Stimulated activated CD4-positive, alpha-beta T cell treated with anti-CD3 and anti-CD28 coated beads, Interleukin-1b, Interleukin-23, amount 100 ng/mL, for 24 hours (primary cell): ENCODE measurements around the gene ANKRD6.

Source experiments
- DNase-seq, 4 experiments: peaks; one replicate each; pipeline ENCODE4 v3.0.0-alpha.2; 2020; ENCODE audit warnings: low read depth in 4 of 4, low spot score in 1 of 4

The ANKRD6 gene

DNA sequence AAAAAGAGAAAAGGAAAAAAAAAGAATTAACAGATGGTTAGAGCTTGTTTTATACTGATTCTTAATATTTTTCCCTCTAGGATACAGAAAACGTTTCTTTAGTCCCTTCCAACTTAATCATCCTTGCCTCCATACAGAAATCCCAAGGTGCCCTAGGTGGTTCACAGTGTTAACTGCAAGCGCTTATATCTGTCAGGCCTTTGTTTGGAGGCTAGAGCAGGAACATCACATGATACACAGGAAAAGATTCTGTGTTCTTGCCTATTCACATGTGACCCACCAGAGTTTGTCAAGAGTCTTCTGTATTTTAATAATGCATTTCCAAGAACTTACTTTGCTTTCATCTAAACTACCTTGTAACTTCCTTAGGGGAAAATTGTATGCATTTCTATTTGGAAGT lies 31.3 kb downstream of the ANKRD6 start:
- DNase-seq, result no peak

DNA sequence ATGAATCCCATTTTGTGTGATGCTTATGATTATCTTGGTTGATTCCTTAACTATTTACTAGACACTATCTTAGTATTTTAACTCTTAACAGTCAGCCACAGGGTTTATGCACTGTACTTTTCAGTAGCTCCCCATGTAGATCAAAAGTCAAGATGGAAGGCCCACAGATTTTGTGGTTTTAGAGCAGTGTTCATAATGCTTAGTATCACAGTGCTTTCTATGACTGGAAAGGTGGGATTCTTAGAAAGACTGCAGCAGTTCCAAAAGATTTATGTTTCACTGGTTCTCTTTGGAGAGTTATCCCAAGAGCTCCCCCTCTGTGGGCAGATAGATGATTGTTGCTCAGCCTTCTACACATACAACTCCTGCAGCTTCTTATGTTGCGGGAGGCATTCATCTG lies 34.5 kb downstream of the ANKRD6 start:
- no peak for DNase-seq

DNA sequence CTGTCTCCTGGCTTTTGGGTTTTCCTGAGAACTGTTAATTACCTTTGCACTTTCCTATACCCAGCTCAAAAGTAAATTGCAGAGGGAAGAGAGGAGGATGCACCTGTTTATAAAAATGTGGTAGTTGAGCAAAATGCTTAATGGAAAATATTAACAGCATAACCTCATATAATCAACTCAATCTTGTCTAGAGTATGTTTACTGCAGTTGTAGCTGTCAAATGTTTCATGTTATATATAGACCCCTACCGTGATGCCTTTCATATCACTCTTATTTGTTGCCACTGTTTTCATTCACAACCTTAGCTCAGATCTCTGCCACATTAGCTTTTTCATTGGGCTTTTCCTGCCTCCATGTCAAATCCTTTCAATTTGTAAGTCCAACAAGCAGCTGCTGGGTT lies 36.0 kb downstream of the ANKRD6 start:
- no peak for DNase-seq

DNA sequence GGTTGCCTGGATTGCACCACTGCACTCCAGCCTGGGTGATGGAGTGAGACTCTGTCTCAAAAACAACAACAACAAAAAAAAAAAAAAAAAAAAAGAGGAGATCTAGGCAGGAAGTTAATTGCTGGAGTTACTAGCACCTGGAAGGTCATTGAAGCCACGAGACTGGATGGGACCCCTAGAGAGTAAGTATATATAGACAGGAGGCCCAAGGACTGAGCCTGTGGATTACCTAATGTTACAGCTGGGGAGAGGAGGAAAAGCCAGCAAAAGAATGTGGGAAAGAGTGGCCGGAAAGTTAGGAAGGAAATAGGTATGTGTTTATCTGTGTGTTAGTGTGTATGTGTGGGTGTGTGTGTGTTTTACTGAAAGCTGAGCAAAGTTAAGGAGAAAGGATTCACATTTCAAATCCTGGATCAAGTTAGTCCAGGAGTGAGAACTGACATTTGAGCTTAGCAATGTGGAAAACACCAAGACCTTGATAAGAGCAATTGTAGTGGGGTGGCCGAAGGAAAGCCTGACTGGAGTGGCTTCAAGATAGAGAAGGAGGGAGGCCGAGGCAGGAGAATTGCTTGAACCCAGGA lies 38.4 kb downstream of the ANKRD6 start:
- DNase-seq, result no peak

DNA sequence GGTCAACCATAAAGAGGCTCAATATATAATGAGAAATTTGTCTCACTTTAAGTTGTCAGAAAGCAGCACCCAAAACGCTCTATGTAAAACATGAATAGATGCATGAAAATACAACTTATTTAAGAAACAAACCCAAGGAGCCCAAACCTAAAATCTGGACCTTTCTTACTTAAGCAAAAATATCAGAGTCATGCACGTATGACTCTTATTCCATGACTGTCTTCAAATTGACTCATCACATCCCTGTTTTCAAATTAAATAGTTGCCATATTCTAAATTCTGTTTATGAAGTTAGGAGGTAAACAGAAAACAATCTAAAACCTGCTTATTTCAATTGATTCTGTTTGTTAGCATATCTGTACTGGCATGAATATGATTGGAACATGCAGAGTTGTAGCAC lies 42.1 kb downstream of the ANKRD6 start:
- DNase-seq, result no peak

DNA sequence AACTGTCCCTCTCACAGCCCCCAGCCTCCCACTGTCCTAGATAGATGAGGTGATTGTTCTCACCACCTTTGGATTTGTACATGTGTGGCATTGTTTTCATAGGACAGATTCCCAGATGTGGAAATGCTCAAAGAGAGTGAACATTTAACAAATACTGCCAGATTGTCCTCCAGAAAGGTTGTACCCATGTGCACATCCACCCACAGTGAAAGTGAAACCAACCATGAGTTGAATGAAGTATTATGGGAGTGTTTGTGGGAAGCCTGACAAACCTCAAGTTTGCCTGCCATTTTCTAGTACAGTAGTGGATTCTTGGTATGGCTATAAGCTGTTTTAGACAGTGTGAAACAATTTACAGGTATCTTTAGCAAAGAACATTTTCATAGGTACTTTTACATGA lies 42.7 kb downstream of the ANKRD6 start:
- no peak for DNase-seq

DNA sequence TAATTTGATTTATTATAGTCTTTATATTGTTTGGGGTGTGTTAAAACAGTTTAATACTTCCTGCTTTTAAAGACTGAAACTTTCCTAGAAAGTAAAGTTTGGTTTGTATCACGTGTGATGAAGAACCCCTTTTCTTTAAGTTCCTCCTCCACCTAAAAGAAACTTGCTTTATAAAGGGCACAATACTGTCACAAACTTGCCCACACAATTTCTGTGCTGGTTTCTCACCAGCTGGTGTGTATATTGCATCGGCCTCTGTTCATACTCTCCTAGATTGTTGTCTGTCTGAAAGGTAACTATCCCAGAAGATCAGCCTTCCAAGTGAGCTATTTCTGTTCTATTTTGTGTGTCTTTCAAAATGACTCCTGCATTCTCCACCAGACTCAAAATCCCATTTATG lies 46.9 kb downstream of the ANKRD6 start:
- DNase-seq, result no peak

DNA sequence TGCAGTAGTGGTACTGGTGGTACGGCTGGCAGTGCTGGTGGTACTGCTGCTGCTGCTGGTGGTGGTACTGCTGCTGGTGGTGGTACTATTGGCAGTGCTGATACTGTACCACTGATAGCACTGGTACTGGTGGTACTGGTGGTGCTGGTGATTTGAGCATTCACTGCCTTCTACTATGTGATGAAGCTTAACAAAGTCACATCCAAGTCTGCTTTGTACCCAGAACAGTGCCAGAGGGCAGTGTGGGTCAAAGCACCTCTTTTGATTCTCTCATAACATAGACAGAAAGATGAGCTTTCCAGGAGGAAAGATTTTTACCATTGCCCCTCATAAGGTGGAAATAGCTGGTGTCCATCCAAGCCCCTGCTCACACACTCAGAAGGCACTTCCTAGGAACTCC lies 48.7 kb downstream of the ANKRD6 start:
- DNase-seq, result no peak

DNA sequence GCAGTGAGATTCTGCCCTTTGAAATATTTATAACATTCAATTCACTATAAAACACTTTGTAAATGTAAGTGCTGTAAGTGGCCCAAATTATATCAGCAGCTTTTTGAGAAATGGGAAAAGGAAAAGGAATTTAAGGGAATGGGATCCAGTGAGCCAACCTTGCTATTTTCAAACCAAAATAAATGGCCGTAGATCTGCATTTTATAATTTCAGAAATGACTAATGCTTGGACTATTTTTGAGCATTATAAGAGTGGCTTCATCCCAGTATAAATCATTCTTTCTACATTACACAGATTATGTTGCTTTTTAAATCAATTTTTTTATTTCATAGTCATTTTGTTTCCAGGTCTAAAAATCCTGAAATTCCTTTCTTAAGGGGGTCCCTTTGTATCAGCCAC lies 49.2 kb downstream of the ANKRD6 start:
- no peak for DNase-seq

DNA sequence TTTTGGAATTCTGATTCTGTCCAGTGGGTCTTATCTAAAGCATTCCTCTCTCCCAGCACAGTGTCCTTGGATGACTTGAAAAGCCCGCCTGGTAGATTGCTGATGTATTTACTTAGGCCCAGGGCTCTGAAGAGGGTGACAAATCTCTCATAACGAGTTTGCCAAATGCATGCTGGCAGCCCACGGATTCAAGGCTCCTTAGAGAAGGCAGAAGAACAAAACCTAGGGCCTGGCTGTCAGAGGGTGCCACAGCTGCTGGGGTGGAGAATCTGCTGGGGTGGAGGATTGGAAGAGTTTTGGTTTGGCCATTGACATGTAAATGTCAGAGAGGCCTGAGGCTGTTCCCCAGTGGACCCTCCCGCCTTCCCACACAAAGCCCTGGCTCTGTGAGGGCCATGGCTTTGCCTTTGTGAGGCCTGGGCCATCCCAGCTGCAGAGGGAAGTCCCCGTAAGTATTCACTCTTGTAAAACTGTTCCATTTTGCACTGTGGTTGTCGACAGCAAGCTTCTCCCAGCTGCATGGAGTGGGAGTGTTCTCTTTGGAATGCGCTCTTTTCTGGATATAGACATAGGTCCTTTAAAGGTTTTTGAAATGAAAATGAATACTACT lies 50.3 kb downstream of the ANKRD6 start:
- DNase-seq, result no peak

DNA sequence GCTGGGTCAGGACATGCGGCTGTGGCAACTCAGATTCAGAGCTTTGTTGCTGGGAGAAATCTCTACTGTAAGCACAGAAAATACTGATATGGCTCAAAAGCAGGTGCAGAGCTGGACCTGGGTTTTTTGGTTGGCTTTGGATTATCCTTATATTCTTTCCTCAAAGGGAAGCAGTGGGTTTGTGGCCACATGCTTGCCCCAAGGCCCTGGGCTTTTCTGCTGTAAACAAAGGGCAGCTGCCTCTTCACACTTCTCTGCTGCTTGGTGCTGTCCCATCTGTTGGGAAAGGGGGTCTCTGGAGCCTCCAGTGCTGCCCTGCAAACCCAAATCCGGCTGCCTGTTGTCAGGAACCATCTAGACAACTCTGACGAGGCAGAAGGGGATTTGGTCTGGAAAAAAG lies 52.4 kb downstream of the ANKRD6 start:
- no peak for DNase-seq

DNA sequence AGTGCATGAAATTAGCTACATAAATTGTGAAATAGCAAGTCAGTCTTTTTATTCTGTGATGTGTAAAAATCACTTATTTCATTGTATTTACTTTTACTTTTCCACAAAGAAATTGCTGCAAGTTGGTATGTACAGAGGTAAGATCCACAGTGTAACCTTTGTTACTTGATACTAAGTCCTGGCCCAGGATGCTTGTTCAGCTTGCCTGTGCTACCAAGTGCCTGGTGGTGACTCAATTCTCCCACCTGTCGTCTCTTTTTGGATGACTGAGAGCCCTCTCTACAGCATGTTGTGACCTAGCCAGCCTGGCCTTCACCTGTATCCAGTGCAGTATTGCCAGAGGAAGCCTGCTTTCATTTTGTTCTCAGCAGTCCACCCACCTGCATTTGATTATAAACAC lies 54.9 kb downstream of the ANKRD6 start:
- no peak for DNase-seq

DNA sequence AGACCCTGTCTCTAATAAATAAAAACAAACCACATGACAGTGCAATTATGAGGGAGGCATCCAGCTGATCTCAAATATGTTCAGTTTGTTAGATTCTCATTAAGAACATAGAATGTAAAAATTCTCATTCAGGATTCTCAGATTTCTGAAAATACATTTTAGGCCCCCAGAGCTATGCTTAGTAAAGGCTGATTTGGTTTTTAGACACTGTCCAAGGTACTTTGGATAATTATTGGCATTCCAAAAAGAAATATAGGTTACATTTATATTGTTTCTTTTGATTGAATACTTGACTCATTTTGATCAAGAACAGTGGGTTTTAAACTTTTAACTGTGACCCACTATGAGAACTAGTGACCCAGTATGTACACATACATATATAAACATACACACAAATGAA lies 55.5 kb downstream of the ANKRD6 start:
- no peak for DNase-seq

DNA sequence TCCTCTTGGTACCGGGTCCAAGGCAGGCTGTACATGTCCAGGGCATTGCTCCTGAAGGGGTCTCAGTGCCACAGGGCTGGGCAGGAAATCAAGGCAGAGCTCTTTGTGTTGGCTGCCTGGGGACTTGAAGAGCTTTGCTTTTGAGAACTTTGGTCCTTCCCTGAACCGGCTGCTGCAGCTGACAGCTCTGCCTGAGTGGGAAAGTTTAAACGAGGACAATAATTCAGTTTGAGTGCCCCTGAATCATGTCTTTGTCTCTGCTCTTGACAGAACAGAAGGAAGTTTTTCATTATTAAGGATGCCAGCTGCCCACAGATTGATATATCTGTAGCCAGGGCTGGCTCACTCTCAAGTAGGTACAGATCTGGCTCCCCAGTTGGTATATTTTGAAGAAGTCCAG lies 56.1 kb downstream of the ANKRD6 start:
- no peak for DNase-seq

DNA sequence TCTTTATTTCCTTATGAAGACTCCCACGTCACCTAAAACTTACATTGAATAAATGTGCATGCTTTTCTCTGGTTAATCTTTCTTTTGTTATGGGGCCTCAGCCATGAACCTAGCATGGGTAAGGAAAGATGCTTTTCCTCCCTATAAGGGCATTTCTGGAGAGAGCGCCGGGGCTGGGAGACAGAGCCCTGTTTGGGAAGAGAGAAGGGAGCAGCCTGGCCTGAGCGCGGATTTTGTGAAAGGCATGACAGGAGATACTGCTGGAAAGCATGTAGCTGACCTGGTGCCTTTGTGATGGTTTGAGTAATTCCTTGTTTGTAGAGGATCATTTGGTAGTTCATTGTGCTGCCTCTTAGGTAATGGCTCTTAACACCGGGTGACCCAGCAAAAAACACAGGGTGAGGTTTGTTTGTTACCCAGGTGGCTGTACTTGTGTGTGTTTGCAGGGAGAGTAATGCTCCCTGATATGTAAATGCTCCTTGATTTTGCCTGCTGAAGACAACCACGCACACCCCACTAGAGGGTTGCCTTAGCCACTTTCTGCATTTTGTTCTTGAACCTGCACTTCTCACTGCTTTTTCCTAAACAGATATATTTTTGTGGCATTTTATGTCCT lies 59.2 kb downstream of the ANKRD6 start:
- no peak for DNase-seq

DNA sequence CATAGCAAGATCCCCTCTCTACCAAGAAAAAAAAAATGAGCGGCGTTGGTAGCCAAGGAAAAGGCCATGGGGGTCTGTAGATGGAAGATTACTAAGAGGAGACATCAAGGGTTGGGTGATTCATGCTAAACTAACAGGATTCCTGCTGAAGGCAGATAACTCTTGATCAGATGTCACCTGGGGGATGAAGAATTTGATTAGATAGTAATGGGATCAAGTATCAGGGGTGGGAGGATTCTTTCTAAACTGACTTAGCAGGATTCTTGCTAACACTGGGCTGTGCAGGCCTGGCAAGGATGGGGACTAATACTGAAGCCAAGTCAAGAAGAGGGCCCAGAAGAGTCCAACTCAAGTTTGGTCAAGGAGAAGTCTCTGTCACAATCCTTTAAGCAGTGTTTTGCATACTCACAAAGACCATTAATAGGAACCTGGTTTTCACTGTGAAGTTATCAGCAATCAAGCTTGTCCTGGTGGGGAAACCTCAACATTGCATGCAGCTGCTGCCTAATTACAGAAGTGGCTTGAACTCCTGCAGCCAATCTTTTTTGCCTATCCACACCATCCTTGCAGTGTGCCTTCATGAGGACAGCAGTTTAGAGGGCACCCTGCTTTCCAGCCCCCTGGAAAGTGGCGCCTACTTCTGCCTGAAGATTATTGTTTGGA lies 61.3 kb downstream of the ANKRD6 start:
- no peak for DNase-seq

DNA sequence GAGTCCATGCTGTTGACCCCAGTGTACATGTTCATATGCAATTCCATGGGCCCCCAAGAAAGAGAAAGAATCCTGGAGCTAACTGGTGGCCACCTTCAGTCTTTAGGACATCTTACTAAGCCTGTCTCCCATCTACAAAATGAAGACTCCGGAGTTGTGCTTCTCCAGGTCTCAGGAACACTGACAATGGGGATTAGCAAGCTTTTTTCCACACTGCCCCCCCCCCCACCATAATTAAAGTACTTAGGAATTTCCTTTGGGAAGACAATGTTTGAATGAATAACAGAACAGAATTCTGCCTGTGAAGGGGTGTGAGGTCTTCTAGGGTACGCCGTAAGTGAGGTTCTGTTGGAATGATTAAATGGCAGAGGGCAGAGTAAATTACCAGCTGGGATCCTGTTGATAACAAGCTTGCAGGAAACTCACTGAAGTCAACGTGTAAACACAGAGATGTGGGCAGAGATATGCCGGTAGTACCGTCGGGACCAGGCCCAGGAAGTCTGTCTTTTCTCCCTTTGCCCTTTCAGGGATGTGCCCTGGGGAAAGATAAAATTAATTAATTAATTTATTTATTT lies 63.1 kb downstream of the ANKRD6 start:
- no peak for DNase-seq

DNA sequence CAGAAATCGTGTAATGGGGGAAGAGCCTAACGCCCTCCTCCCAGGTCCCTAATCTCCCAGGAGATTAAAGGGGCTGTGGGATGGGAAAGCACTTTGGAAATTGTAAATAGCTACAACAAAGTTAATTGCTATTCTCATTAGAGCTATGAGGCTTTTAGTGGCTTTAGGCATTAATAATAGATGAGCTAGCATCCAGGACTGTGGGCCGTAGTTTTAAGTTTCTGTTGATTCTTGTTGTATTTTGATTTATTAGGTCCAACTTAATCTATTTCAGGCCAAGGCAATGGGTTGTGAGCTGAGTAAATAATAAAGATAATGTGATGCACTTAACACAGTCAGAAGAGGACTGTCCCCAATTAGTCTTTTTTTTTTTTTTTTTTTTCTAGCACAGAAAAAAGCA lies 67.7 kb downstream of the ANKRD6 start:
- DNase-seq, result no peak

DNA sequence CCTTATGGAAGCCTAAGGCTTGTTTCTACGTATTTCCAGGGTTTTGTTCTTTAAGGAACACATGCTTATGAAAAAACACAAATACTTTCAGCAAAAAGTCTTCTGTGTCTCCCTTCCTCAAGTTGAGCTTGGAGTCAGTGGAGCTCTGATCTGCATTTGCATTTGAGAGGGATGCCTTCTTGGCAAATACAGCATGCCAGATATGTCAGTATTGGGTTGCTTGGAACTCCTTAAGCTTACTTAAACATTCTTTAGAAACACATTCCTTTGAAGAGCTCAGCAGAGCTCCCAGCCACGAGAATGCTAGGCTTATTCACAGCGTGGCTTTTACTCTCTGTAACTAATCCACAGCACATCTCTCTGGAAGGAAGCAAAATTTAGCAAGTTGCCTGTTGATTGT lies 68.3 kb downstream of the ANKRD6 start:
- DNase-seq, result no peak

DNA sequence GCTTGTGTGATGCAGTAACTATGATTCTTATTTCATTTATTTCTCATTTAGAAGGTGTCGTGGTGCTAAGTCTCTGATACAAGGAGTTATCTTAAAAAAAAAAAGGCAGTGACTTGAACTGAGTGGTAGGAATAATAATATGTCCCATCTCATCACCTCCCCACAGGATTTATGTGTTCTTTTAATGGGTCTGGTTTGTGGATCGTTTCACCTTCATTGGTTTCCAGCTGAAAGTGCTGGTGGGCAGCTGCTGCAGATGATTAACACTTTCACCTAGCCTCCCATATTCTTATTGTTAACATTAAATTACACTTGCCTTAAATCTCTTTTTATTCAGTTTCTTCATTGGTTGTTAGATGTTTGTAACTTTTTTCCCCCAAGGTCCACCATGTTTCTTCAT lies 68.8 kb downstream of the ANKRD6 start:
- no peak for DNase-seq

DNA sequence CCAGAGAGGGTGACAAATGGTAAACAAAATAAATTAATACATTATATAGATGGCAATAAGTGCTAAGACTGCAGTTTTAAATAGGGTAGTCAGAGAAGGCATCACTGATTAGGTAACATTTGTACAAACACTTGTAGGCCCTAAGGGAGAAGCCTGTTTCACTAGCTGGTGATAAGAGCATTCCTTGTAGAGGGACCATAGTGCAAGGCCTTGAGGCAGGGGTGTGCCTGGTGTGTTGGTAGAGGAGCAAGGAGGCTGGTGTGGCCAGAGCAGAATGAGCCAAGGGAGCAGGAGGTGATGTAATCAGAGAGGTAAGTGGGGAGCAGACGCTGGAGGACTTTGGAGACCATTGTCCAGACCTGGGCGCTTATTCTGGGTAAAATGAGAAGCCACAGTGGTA lies 70.7 kb downstream of the ANKRD6 start:
- DNase-seq, result no peak

DNA sequence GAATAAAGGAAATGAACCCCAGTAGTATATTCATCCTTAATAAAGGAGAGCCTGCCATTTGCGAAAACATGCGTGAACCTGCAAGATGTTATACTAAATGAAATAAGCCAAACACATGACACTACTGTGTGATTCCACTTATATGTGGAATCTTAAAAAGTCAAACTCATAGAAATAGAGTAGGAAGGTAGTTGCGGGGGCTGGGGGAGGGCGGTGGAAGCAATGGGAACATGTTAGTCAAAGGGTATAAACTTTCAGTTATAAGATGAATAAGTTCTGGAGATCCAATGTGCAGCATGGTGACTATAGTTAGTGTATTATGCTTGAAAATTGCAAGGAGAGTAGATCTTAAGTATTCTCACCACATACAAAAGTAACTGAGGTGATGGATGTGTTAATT lies 72.9 kb downstream of the ANKRD6 start:
- DNase-seq, result no peak
